ENCODE data around the gene SEPTIN11. TPM values are rescaled to one million over a fixed set of nuclear protein-coding genes. Genes with fewer than 3 reads are reported as not detected.

SEPTIN11 gene
- total and polyA plus RNA-seq, 9 of the 15 experiments (the other 6 are each of a cell fraction or from before 2014, with no cell fraction given): 25.7 to 142 (median 84.3) TPM

- TF ChIP-seq ARID4B (CRISPR knock-in tag; IDR thresholded peaks at IDR 0.05): peak; percentile 76; the same call in 1 of the 2 replicates
- TF ChIP-seq GTF2E2 (tag; IDR thresholded peaks at IDR 0.05): no peak
- TF ChIP-seq TSHZ1 (CRISPR knock-in tag; IDR thresholded peaks at IDR 0.05): no peak
- TF ChIP-seq JUNB (CRISPR knock-in tag; conservative IDR thresholded peaks at IDR 0.05): no peak
- TF ChIP-seq YY1 (IDR thresholded peaks at IDR 0.05; ENCODE audit: borderline replicate concordance in 1 of 3, control insufficient read depth in 1 of 3, extremely low read depth in 1 of 3, insufficient read depth in 3 of 3, insufficient read length in 1 of 3, insufficient replicate concordance in 2 of 3, low read depth in 1 of 3, low read length in 2 of 3): peak; percentile 21 to 91 (median 79)
- TF ChIP-seq ZNF311 (CRISPR knock-in tag; IDR thresholded peaks at IDR 0.05): no peak
- no peak for TF ChIP-seq E4F1 (CRISPR knock-in tag; IDR thresholded peaks at IDR 0.05; ENCODE audit: borderline replicate concordance)
- no peak for TF ChIP-seq GABPA (tag; conservative IDR thresholded peaks at IDR 0.05; ENCODE audit: low read depth)
- peak; percentile 51; the same call in 1 of the 2 replicates for TF ChIP-seq USF2 (CRISPR knock-in tag; IDR thresholded peaks at IDR 0.05)
- TF ChIP-seq ZNF282 (CRISPR knock-in tag; IDR thresholded peaks at IDR 0.05): no peak
- TF ChIP-seq SIX5 (IDR thresholded peaks at IDR 0.05; ENCODE audit: borderline replicate concordance in 1 of 2, insufficient read depth in 1 of 2, low read depth in 1 of 2, low read length in 2 of 2): no peak
- peak; percentile 71; the same call in 1 of the 2 replicates for TF ChIP-seq MXI1 (IDR thresholded peaks at IDR 0.05; ENCODE audit: low read depth, low read length)
- no peak for TF ChIP-seq ZBTB8A (IDR thresholded peaks at IDR 0.05; ENCODE audit: partially characterized antibody)
- TF ChIP-seq TEAD2 (tag; IDR thresholded peaks at IDR 0.05): no peak
Observed at GRCh38 chr4:76948443-76949275, 893 bp upstream of the SEPTIN11 start (continued).
